ENCODE results near the gene DLG2.

Gene DLG2

GRCh38 chr11:83684071-83684470 lies 1943.1 kb downstream of the DLG2 start:
- Histone ChIP-seq H3K4me3 (no peak overlapping the region), H3K27ac (no peak overlapping the region)

- no peak overlapping the region for H3K4me3 ChIP-seq
- no peak overlapping the region for H3K27ac ChIP-seq
Observed at GRCh38 chr11:83682611-83682973, 1944.6 kb downstream of the DLG2 start.

- peak overlapping the region in 2 of 7 experiments; percentile 7 to 28 for H3K4me3 ChIP-seq
- H3K27ac ChIP-seq, result no peak overlapping the region
Observed at GRCh38 chr11:83681906-83682610, 1945.1 kb downstream of the DLG2 start.

- peak overlapping the region in 2 of 7 experiments; percentile 7 to 28 for H3K4me3 ChIP-seq
- no peak overlapping the region for H3K27ac ChIP-seq
Observed at GRCh38 chr11:83681031-83681781, 1945.9 kb downstream of the DLG2 start.

GRCh38 chr11:83680321-83680720 lies 1946.8 kb downstream of the DLG2 start:
- Histone ChIP-seq H3K27ac (no peak overlapping the region), H3K4me3 (no peak overlapping the region)

GRCh38 chr11:83678831-83679584 lies 1948.1 kb downstream of the DLG2 start:
- no peak overlapping the region for H3K4me3 ChIP-seq
- no peak overlapping the region for H3K27ac ChIP-seq

- no peak overlapping the region for H3K4me3 ChIP-seq
- H3K27ac ChIP-seq, result no peak overlapping the region
Observed at GRCh38 chr11:83677730-83678129, 1949.4 kb downstream of the DLG2 start.

- Histone ChIP-seq H3K27ac (no peak overlapping the region), H3K4me3 (no peak overlapping the region)
Observed at GRCh38 chr11:83676056-83676601, 1951.0 kb downstream of the DLG2 start.

- Histone ChIP-seq H3K4me3 (no peak overlapping the region), H3K27ac (no peak overlapping the region)
Observed at GRCh38 chr11:83674102-83674896, 1952.8 kb downstream of the DLG2 start.

GRCh38 chr11:83671289-83671688 lies 1955.9 kb downstream of the DLG2 start:
- Histone ChIP-seq H3K27ac (no peak overlapping the region), H3K4me3 (no peak overlapping the region)

GRCh38 chr11:83666149-83666548 lies 1961.0 kb downstream of the DLG2 start:
- Histone ChIP-seq H3K4me3 (no peak overlapping the region), H3K27ac (no peak overlapping the region)

GRCh38 chr11:83663988-83664387 lies 1963.2 kb downstream of the DLG2 start:
- H3K4me3 ChIP-seq, result no peak overlapping the region
- no peak overlapping the region for H3K27ac ChIP-seq

- Histone ChIP-seq H3K4me3 (no peak overlapping the region), H3K27ac (no peak overlapping the region)
Observed at GRCh38 chr11:83663446-83663845, 1963.7 kb downstream of the DLG2 start.

- Histone ChIP-seq H3K4me3 (no peak overlapping the region), H3K27ac (no peak overlapping the region)
Observed at GRCh38 chr11:83662494-83662893, 1964.7 kb downstream of the DLG2 start.

- Histone ChIP-seq H3K27ac (no peak overlapping the region), H3K4me3 (no peak overlapping the region)
Observed at GRCh38 chr11:83661491-83662350, 1965.4 kb downstream of the DLG2 start.

- Histone ChIP-seq H3K27ac (no peak overlapping the region), H3K4me3 (no peak overlapping the region)
Observed at GRCh38 chr11:83659466-83659865, 1967.7 kb downstream of the DLG2 start.

GRCh38 chr11:83656796-83657330 lies 1970.3 kb downstream of the DLG2 start:
- Histone ChIP-seq H3K4me3 (no peak overlapping the region), H3K27ac (no peak overlapping the region)

GRCh38 chr11:83655976-83656375 lies 1971.2 kb downstream of the DLG2 start:
- no peak overlapping the region for H3K4me3 ChIP-seq
- H3K27ac ChIP-seq, result no peak overlapping the region

- no peak overlapping the region for H3K4me3 ChIP-seq
- H3K27ac ChIP-seq, result no peak overlapping the region
Observed at GRCh38 chr11:83649528-83649855, 1977.7 kb downstream of the DLG2 start.

All from skin epidermis (tissue), 12 donors.